Naive B cell (primary cell): ENCODE results near the gene ZNF8. TPM values are rescaled to one million over a fixed set of nuclear protein-coding genes. Genes with fewer than 3 reads are reported as not detected.
"Not testable (repeated sequence)": the region's sequence is repeated elsewhere in the genome, so short reads cannot be mapped to it uniquely, and the experiment has no call there.

Experiments
- ATAC-seq, 2 donors: fragments of 150-1000 bp; cut with Tn5 transposase; 2 replicates each; pipeline ENCODE4 v1.10.0; 2021; ENCODE audit warnings: low read depth in 2 of 2, mild to moderate bottlenecking in 2 of 2, moderate library complexity in 2 of 2
- DNase-seq: peaks from one replicate; pipeline ENCODE4 v3.0.0; 2022
- H3K27ac Mint-ChIP-seq, 6 donors: one replicate each; pipeline ENCODE4 v1.8.0; 2020 to 2022; ENCODE audit warnings: mild to moderate bottlenecking in 6 of 6, mixed read lengths in 6 of 6, moderate library complexity in 5 of 6, inconsistent platforms in 2 of 6
- H3K27me3 Mint-ChIP-seq, 3 donors: one replicate each; pipeline ENCODE4 v1.8.0; 2021 to 2022; ENCODE audit warnings: mixed read lengths in 3 of 3, mild to moderate bottlenecking in 1 of 3
- H3K36me3 Mint-ChIP-seq, 2 donors: one replicate each; pipeline ENCODE4 v1.8.0; 2020 to 2022; ENCODE audit warnings: mixed read lengths in 2 of 2, inconsistent platforms in 1 of 2, mild to moderate bottlenecking in 1 of 2
- H3K4me1 Mint-ChIP-seq, 3 donors: one replicate each; pipeline ENCODE4 v1.8.0; 2020 to 2022; ENCODE audit warnings: mixed read lengths in 3 of 3, inconsistent platforms in 1 of 3, mild to moderate bottlenecking in 1 of 3, moderate library complexity in 1 of 3
- H3K4me3 Mint-ChIP-seq, 8 donors: one replicate each; pipeline ENCODE4 v1.8.0; 2020 to 2022; ENCODE audit warnings: mild to moderate bottlenecking in 8 of 8, mixed read lengths in 8 of 8, moderate library complexity in 8 of 8, inconsistent platforms in 2 of 8
- H3K9me3 Mint-ChIP-seq, 7 donors: one replicate each; pipeline ENCODE4 v1.8.0; 2020 to 2022; ENCODE audit warnings: mixed read lengths in 7 of 7, mild to moderate bottlenecking in 5 of 7, inconsistent platforms in 2 of 7, moderate library complexity in 1 of 7
- polyA plus RNA-seq, 6 donors: library from polyadenylated mRNA; unstranded; fragments of 300-500 nt; fragmentation: Illumina TruSeq; gene quantifications; one replicate each; pipeline ENCODE4 v1.2.3, GENCODE V29; 2021; ENCODE audit warnings: low read depth in 6 of 6

Gene ZNF8
- polyA plus RNA-seq, 6 donors from 2014 or later: 0.21 to 1.0 (median 0.70) TPM; not detected in 1

GRCh38 chr19:58328999-58329398 lies 50.2 kb downstream of the ZNF8 start:
- no peaks in the 10 kb centered on the region for H3K9me3 Mint-ChIP-seq
- H3K36me3 Mint-ChIP-seq: no peaks in the 10 kb centered on the region
- peaks cover 0 to 10% (median 7%) of the 10 kb centered on the region in 3 donors for H3K4me1 Mint-ChIP-seq
- ATAC-seq (no peak), DNase-seq (peak; percentile 24)
- no peaks in the 10 kb centered on the region for H3K27me3 Mint-ChIP-seq
- H3K4me3 Mint-ChIP-seq: peak overlapping the region in 1 of 8 donors; percentile 43
- peak overlapping the region in 3 of 6 donors; percentile 48 to 67 (median 58) for H3K27ac Mint-ChIP-seq

DNA sequence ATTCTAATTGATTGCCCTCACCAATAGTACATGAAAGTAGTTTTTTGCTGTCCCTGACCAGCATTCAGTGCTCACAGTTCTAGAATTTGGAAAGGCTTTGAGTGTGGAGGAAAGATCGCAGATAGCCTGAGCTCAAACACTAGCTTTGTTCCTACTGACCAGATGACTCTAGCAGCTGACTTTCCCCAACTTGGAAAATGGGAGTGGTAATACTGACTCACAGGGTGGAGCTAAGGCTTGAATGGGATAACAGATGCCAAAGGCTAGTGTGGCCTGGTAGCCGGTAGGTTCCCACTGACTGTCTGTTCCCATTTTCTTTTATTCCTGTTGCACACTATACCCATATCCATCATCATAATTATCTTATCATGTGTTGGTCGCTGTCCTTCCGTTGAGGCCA lies 51.7 kb downstream of the ZNF8 start:
- no peak for ATAC-seq
- no peaks in the 10 kb centered on the region for H3K27me3 Mint-ChIP-seq
- H3K36me3 Mint-ChIP-seq: peaks cover 0 to 8% of the 10 kb centered on the region in 2 donors
- no peak overlapping the region for H3K4me3 Mint-ChIP-seq
- H3K27ac Mint-ChIP-seq: peak overlapping the region in 3 of 6 donors; percentile 2 to 60 (median 8)
- H3K9me3 Mint-ChIP-seq: no peaks in the 10 kb centered on the region
- peaks cover 0 to 13% (median 9%) of the 10 kb centered on the region in 3 donors for H3K4me1 Mint-ChIP-seq
- DNase-seq: no peak

- no peak for DNase-seq
- Mint-ChIP-seq H3K4me1 (peaks cover 0 to 13% (median 9%) of the 10 kb centered on the region in 3 donors), H3K27me3 (no peaks in the 10 kb centered on the region), H3K36me3 (peaks cover 0 to 14% of the 10 kb centered on the region in 2 donors), H3K4me3 (no peak overlapping the region), H3K27ac (no peak overlapping the region), H3K9me3 (no peaks in the 10 kb centered on the region)
- ATAC-seq: no peak
These were observed 53.9 kb downstream of the ZNF8 start for GRCh38 chr19:58332697-58333096.

DNA sequence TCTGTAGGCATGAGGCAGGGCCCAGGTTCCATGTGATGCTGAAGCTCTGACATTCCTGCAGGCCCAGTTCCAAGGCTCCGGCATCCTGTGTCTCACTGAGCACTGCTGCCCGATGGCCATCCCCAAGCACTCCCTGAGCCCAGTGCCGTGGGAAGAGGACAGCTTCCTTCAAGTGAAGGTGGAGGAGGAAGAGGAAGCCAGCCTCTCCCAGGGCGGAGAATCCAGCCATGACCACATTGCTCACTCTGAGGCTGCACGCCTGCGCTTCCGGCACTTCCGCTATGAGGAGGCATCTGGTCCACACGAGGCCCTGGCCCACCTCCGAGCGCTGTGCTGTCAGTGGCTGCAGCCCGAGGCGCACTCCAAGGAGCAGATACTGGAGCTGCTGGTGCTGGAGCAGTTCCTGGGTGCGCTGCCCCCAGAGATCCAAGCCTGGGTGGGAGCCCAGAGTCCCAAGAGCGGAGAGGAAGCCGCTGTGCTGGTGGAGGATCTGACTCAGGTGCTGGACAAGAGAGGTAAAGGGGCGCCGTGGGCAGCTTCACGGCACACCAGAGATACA lies 56.0 kb downstream of the ZNF8 start:
- DNase-seq (no peak), ATAC-seq (no peak)
- H3K4me3 Mint-ChIP-seq: no peak overlapping the region
- H3K27ac Mint-ChIP-seq: peak overlapping the region in 1 of 6 donors; percentile 25
- H3K27me3 Mint-ChIP-seq: no peaks in the 10 kb centered on the region
- H3K9me3 Mint-ChIP-seq: no peaks in the 10 kb centered on the region
- peaks cover 0 to 8% (median 3%) of the 10 kb centered on the region in 3 donors for H3K4me1 Mint-ChIP-seq
- H3K36me3 Mint-ChIP-seq: peaks cover 11 to 31% of the 10 kb centered on the region in 2 donors

DNA sequence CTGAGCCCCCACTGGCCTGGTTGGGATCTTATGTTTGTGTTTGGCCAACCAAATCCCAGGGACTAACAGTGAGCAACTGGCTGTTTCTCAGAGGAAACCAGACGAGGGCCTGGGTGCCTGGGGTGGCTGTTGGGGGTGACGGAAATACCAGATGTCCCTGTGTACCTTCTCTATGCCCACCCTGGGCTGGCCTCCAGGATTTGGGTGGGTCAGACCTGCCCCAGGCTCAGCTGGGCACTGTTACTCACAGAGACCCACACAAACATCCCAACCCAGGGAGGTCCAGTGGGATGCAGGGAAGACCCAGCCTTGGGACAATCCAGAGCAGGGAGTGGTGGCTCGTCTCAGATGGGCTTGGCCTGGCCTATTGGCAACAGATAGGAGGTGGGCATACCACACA lies 56.9 kb downstream of the ZNF8 start:
- DNase-seq (no peak), ATAC-seq (no peak)
- H3K4me3 Mint-ChIP-seq: no peak overlapping the region
- H3K27ac Mint-ChIP-seq: no peak overlapping the region
- peaks cover 0 to 10% (median 3%) of the 10 kb centered on the region in 3 donors for H3K4me1 Mint-ChIP-seq
- no peaks in the 10 kb centered on the region for H3K27me3 Mint-ChIP-seq
- no peaks in the 10 kb centered on the region for H3K9me3 Mint-ChIP-seq
- peaks cover 15 to 37% of the 10 kb centered on the region in 2 donors for H3K36me3 Mint-ChIP-seq

DNA sequence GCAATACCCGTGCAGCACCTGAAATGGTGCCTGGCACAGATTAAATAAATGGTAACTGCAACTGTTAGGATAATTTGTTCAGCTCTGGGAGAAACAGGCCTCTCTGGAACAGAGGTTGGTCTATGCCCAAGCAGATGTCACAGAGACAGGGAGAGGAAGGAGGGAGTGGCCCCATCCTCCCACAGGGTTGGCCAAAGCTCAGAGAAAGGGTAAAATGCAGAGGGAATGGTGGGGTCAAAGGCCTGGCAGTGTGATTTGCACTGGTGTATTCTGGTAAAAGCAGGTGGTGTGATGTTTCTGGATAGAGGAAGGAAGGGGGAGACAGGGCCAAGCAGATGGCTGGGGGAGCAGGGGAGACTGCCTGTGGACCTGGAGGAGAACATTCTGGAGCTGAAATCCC lies 57.5 kb downstream of the ZNF8 start:
- no peak for DNase-seq
- peaks cover 15 to 37% of the 10 kb centered on the region in 2 donors for H3K36me3 Mint-ChIP-seq
- H3K4me1 Mint-ChIP-seq: peaks cover 3 to 9% (median 3%) of the 10 kb centered on the region in 3 donors
- H3K27ac Mint-ChIP-seq: no peak overlapping the region
- H3K27me3 Mint-ChIP-seq: no peaks in the 10 kb centered on the region
- no peaks in the 10 kb centered on the region for H3K9me3 Mint-ChIP-seq
- H3K4me3 Mint-ChIP-seq: no peak overlapping the region
- ATAC-seq: no peak

DNA sequence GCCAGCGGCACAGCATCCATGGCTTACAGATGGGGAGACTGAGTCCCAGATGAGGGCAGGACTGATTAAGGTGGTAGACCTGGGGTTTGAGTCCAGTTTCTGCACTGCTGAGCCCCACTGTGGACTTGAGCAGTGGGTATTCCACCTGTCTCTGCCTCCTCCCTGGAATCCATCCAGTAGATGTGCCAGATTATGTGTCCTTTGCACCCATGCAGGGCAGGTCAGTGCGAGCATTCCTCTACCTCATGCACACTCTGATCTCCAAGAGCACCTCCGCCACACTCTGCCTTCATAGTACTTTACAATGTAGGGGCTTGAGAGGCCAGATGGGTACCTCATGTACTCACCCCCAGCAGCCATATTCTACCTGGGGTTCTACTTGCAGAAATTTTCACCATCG lies 58.1 kb downstream of the ZNF8 start:
- Mint-ChIP-seq H3K9me3 (no peaks in the 10 kb centered on the region), H3K27ac (peak overlapping the region in 1 of 6 donors; percentile 59), H3K27me3 (no peaks in the 10 kb centered on the region), H3K4me1 (peaks cover 3 to 10% (median 5%) of the 10 kb centered on the region in 3 donors), H3K4me3 (no peak overlapping the region), H3K36me3 (peaks cover 15 to 37% of the 10 kb centered on the region in 2 donors)
- DNase-seq (no peak), ATAC-seq (no peak)

GRCh38 chr19:58338336-58338735 lies 59.6 kb downstream of the ZNF8 start:
- Mint-ChIP-seq H3K27me3 (no peaks in the 10 kb centered on the region), H3K4me1 (peaks cover 3 to 10% (median 5%) of the 10 kb centered on the region in 3 donors), H3K9me3 (no peaks in the 10 kb centered on the region), H3K4me3 (no peak overlapping the region), H3K27ac (no peak overlapping the region), H3K36me3 (peaks cover 15 to 37% of the 10 kb centered on the region in 2 donors)
- no peak for DNase-seq
- no peak for ATAC-seq

DNA sequence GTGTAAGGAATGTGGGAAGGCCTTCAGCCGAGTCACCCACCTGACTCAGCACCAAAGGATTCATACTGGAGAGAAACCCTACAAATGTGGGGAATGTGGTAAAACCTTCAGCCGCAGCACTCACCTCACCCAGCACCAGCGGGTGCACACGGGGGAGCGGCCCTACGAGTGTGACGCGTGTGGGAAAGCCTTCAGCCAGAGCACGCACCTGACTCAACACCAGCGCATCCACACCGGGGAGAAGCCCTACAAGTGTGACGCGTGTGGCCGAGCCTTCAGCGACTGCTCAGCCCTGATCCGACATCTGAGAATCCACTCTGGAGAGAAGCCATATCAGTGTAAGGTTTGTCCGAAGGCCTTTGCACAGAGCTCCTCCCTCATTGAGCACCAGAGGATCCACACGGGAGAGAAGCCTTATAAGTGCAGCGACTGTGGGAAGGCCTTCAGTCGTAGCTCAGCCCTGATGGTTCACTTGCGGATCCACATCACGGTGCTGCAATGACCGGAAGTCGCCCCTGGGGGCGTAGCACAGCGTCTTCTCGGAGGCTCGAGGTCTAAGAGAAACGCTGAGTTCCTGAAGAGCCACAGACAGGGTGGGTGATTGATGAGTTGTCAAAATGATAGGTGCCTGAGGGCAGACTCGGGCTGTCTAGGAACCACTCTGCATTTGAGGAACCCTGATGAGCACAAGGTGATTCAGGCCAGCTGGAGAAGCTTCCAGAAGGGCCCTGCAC lies 60.2 kb downstream of the ZNF8 start:
- DNase-seq: no peak
- Mint-ChIP-seq H3K27me3 (no peaks in the 10 kb centered on the region), H3K4me3 (no peak overlapping the region), H3K36me3 (peaks cover 15 to 37% of the 10 kb centered on the region in 2 donors), H3K27ac (no peak overlapping the region), H3K9me3 (no peaks in the 10 kb centered on the region), H3K4me1 (peaks cover 3 to 10% (median 5%) of the 10 kb centered on the region in 3 donors)
- ATAC-seq: no peak

DNA sequence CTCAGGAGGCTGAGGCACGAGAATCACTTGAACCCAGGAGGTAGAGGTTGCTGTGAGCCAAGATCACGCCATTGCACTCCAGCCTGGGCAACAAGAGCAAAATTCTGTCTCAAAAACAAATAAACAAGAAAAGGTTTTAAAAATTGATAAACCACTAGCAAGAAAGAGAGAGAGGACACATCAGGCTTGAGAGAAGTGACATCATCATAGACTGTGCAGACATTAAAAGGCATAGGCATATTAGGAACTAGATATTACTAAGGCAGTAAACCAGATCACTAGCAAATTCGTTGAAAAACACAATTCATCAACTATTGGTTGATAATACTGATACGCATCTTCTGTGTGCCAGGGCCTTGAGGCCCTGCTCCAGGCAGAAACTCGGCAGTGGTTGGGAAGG lies 66.8 kb downstream of the ZNF8 start:
- H3K4me3 Mint-ChIP-seq: peak overlapping the region; percentile 57 to 98 (median 94)
- DNase-seq (no peak), ATAC-seq (no peak)
- no peaks in the 10 kb centered on the region for H3K9me3 Mint-ChIP-seq
- H3K4me1 Mint-ChIP-seq: peaks cover 18 to 36% (median 21%) of the 10 kb centered on the region in 3 donors
- peak overlapping the region in 4 of 6 donors; percentile 23 to 74 (median 30) for H3K27ac Mint-ChIP-seq
- H3K36me3 Mint-ChIP-seq: peaks cover 0 to 8% of the 10 kb centered on the region in 2 donors
- no peaks in the 10 kb centered on the region for H3K27me3 Mint-ChIP-seq

GRCh38 chr19:58346961-58347929 lies 68.5 kb downstream of the ZNF8 start:
- peak; percentile 89 for ATAC-seq
- H3K4me3 Mint-ChIP-seq: peak overlapping the region; percentile 91 to 98 (median 95)
- DNase-seq: peak; percentile 74
- peaks cover 16 to 45% (median 29%) of the 10 kb centered on the region in 3 donors for H3K4me1 Mint-ChIP-seq
- no peaks in the 10 kb centered on the region for H3K27me3 Mint-ChIP-seq
- peak overlapping the region in 5 of 6 donors; percentile 74 to 95 (median 91) for H3K27ac Mint-ChIP-seq
- H3K9me3 Mint-ChIP-seq: no peaks in the 10 kb centered on the region
- peaks cover 0 to 8% of the 10 kb centered on the region in 2 donors for H3K36me3 Mint-ChIP-seq

- H3K36me3 Mint-ChIP-seq, DNase-seq, H3K27me3 Mint-ChIP-seq, H3K9me3 Mint-ChIP-seq: not testable (repeated sequence)
- H3K27ac Mint-ChIP-seq: peak overlapping the region in 4 of 6 donors; percentile 74 to 95 (median 78)
- ATAC-seq: peak; percentile 2 to 4
- H3K4me1 Mint-ChIP-seq: peaks cover 20 to 47% (median 33%) of the 10 kb centered on the region in 3 donors
- peak overlapping the region; percentile 91 to 98 (median 95) for H3K4me3 Mint-ChIP-seq
These were observed 69.3 kb downstream of the ZNF8 start for GRCh38 chr19:58348080-58348479.

DNA sequence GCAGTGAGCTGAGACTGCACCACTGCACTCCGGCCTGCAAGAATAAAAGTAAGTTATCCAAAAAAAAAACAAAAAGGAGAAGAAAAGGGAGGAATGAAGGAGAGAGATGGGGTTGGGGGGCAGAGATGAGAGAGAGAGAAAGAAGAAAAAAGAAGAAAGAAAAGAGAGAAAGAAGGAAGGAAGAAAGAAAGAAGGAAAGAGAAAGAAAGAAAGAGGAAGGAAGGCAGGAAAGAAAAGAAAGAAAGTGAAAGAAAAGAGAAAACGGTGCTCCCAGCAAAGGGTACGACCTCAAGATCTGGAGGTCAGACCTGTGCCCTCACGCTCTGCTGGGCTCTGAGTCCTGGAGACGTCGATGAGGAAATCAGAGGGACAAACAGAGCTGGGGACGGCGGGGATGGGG lies 70.8 kb downstream of the ZNF8 start:
- Mint-ChIP-seq H3K36me3 (peaks cover 0 to 8% of the 10 kb centered on the region in 2 donors), H3K27me3 (no peaks in the 10 kb centered on the region), H3K27ac (peak overlapping the region in 4 of 6 donors; percentile 36 to 96 (median 86)), H3K4me1 (peaks cover 20 to 47% (median 33%) of the 10 kb centered on the region in 3 donors), H3K4me3 (peak overlapping the region; percentile 58 to 95 (median 72)), H3K9me3 (no peaks in the 10 kb centered on the region)
- ATAC-seq (no peak), DNase-seq (no peak)
